ENCODE data around the gene PLA2R1.

- TF ChIP-seq POLR2A (IDR thresholded peaks at IDR 0.05) (no peak), CTCF (IDR thresholded peaks at IDR 0.05) (no peak)
Observed at GRCh38 chr2:159904959-159905305, 157.5 kb downstream of the PLA2R1 start.
